GM23338 (cell line): Measurements from ENCODE around the gene ANTKMT. TPM values are rescaled to one million over a fixed set of nuclear protein-coding genes. Genes with fewer than 3 reads are reported as not detected.

Experiments
- ATAC-seq: fragments of 200-7000 bp; cut with Tn5 transposase; 3 replicates; pipeline ENCODE4 v1.9.1; 2020
- DNase-seq: peaks from one replicate; pipeline ENCODE4 v3.0.0-alpha.2; 2015; ENCODE audit warnings: low spot score
- H2AFZ ChIP-seq: fragments of 200-600 bp; sonication (generic); 2 replicates; pipeline ENCODE4 v1.8.0; 2016; ENCODE audit warnings: antibody characterized with exemption, mild to moderate bottlenecking, moderate library complexity
- H3F3A ChIP-seq: fragments of 200-600 bp; sonication (generic); replicated peaks from 2 replicates; pipeline ENCODE4 v1.8.0; 2017; ENCODE audit warnings: antibody characterized with exemption, mixed run types, low read depth
- H3K27ac ChIP-seq: fragments of 200-600 bp; sonication (generic); 2 replicates; pipeline ENCODE4 v1.6.1; 2016; ENCODE audit warnings: low read depth
- H3K27me3 ChIP-seq: fragments of 200-600 bp; sonication (generic); 2 replicates; pipeline ENCODE4 v1.8.0; 2016; ENCODE audit warnings: mild to moderate bottlenecking, mixed run types, moderate library complexity; ENCODE audit not compliant: insufficient read depth
- H3K36me3 ChIP-seq: fragments of 200-600 bp; sonication (generic); 2 replicates; pipeline ENCODE4 v1.8.0; 2016; ENCODE audit warnings: mild to moderate bottlenecking; ENCODE audit not compliant: insufficient read depth
- H3K4me1 ChIP-seq: fragments of 200-600 bp; sonication (generic); 2 replicates; pipeline ENCODE4 v1.8.0; 2016; ENCODE audit warnings: mild to moderate bottlenecking, moderate library complexity; ENCODE audit not compliant: insufficient read depth
- H3K4me2 ChIP-seq: fragments of 200-600 bp; sonication (generic); 2 replicates; pipeline ENCODE4 v1.7.1; 2017; ENCODE audit warnings: mixed run types
- H3K4me3 ChIP-seq: fragments of 200-600 bp; sonication (generic); 2 replicates; pipeline ENCODE4 v1.6.1; 2016; ENCODE audit warnings: mixed run types
- H3K79me2 ChIP-seq: fragments of 200-600 bp; sonication (generic); replicated peaks from 2 replicates; pipeline ENCODE4 v1.8.0; 2017; ENCODE audit warnings: mild to moderate bottlenecking; ENCODE audit not compliant: insufficient read depth
- H3K9me2 ChIP-seq: fragments of 200-600 bp; sonication (generic); 2 replicates; pipeline ENCODE4 v1.8.0; 2017; ENCODE audit not compliant: insufficient read depth
- H4K20me1 ChIP-seq: fragments of 200-600 bp; sonication (generic); replicated peaks from 2 replicates; pipeline ENCODE4 v1.8.0; 2017; ENCODE audit warnings: mild to moderate bottlenecking; ENCODE audit not compliant: insufficient read depth
- H3K27ac Mint-ChIP-seq: 2 replicates; pipeline ENCODE4 v1.8.0; 2020; ENCODE audit warnings: inconsistent platforms, mild to moderate bottlenecking, moderate library complexity, mixed read lengths
- H3K27me3 Mint-ChIP-seq: 3 replicates; pipeline ENCODE4 v1.8.0; 2022; ENCODE audit warnings: low read depth, mild to moderate bottlenecking, moderate library complexity, mixed read lengths, inconsistent platforms; ENCODE audit not compliant: insufficient read depth, poor library complexity
- H3K36me3 Mint-ChIP-seq: 3 replicates; pipeline ENCODE4 v1.8.0; 2021; ENCODE audit warnings: low read depth, mild to moderate bottlenecking, inconsistent platforms, moderate library complexity, mixed read lengths
- H3K4me1 Mint-ChIP-seq: 3 replicates; pipeline ENCODE4 v1.8.0; 2020; ENCODE audit warnings: mild to moderate bottlenecking, inconsistent platforms, mixed read lengths
- H3K4me3 Mint-ChIP-seq: 3 replicates; pipeline ENCODE4 v1.8.0; 2021; ENCODE audit warnings: moderate library complexity, mild to moderate bottlenecking, inconsistent platforms, mixed read lengths
- H3K9me3 Mint-ChIP-seq: 3 replicates; pipeline ENCODE4 v1.8.0; 2020; ENCODE audit warnings: moderate library complexity, mild to moderate bottlenecking, inconsistent platforms, mixed read lengths
- CREB1 ChIP-seq: fragments of 250-450 bp; sonication (Bioruptor Pico); IDR thresholded peaks from 2 replicates; pipeline ENCODE4 v1.5.0; 2020; ENCODE audit warnings: low read depth, mild to moderate bottlenecking, moderate library complexity
- CTCF ChIP-seq, 2 experiments: fragments of 200-600 bp in 1 of 2; sonication (generic) in 1 of 2; conservative IDR thresholded peaks; 2 replicates each; pipeline versions ENCODE4 v1.5.1 to v1.6.1; 2016 to 2017; ENCODE audit warnings: antibody characterized with exemption in 2 of 2, low read depth in 2 of 2, mild to moderate bottlenecking in 2 of 2, moderate library complexity in 1 of 2
- ETS1 ChIP-seq: IDR thresholded peaks from 2 replicates; pipeline ENCODE4 v1.6.1; 2016; ENCODE audit warnings: antibody characterized with exemption
- EZH2 ChIP-seq: fragments of 200-600 bp; sonication (generic); IDR thresholded peaks from one replicate; pipeline ENCODE4 v1.8.0; 2017; ENCODE audit warnings: antibody characterized with exemption, mild to moderate bottlenecking, low read depth; ENCODE audit not compliant: unreplicated experiment
- EZH2phosphoT487 ChIP-seq: fragments of 200-600 bp; sonication (generic); IDR thresholded peaks from one replicate; pipeline ENCODE4 v1.8.1; 2018; ENCODE audit warnings: antibody characterized with exemption; ENCODE audit not compliant: unreplicated experiment
- JUNB ChIP-seq: IDR thresholded peaks from one replicate; pipeline ENCODE4 v1.6.1; 2016; ENCODE audit warnings: antibody characterized with exemption; ENCODE audit not compliant: unreplicated experiment
- NANOG ChIP-seq: IDR thresholded peaks from 2 replicates; pipeline ENCODE4 v1.6.1; 2016; ENCODE audit warnings: antibody characterized with exemption, borderline replicate concordance
- POLR2AphosphoS5 ChIP-seq: IDR thresholded peaks from 2 replicates; pipeline ENCODE4 v1.6.1; 2016; ENCODE audit warnings: antibody characterized with exemption, low read depth
- REST ChIP-seq: IDR thresholded peaks from one replicate; pipeline ENCODE4 v1.6.1; 2018; ENCODE audit warnings: antibody characterized with exemption; ENCODE audit not compliant: unreplicated experiment
- STAT1 ChIP-seq: IDR thresholded peaks from one replicate; pipeline ENCODE4 v1.6.1; 2016; ENCODE audit warnings: antibody characterized with exemption; ENCODE audit not compliant: unreplicated experiment
- ZNF114 ChIP-seq: fragments of 250-450 bp; sonication (Bioruptor Pico); IDR thresholded peaks from 2 replicates; pipeline ENCODE4 v1.5.0; 2020; ENCODE audit warnings: mild to moderate bottlenecking, moderate library complexity
- ZNF331 ChIP-seq: fragments of 250-450 bp; sonication (Bioruptor Pico); IDR thresholded peaks from 2 replicates; pipeline ENCODE4 v1.5.0; 2020; ENCODE audit warnings: low read depth, mild to moderate bottlenecking, moderate library complexity
- ZNF462 ChIP-seq: fragments of 250-450 bp; sonication (Bioruptor Pico); IDR thresholded peaks from 2 replicates; pipeline ENCODE4 v1.5.0; 2020; ENCODE audit warnings: mild to moderate bottlenecking, moderate library complexity
- polyA plus RNA-seq: library from polyadenylated mRNA; unstranded; fragments of >200 nt; fragmentation: Nextera tagmentation; extraction: Ambion mirVana; gene quantifications from 2 replicates; pipeline ENCODE4 v1.2.1, GENCODE V29; 2016
- total RNA-seq: library from RNA; depleted of rRNA; stranded (reverse); fragments of >200 nt; shearing (Covaris generic); gene quantifications from 2 replicates; pipeline ENCODE4 v1.2.3, GENCODE V29; 2014

ANTKMT gene
- total and polyA plus RNA-seq, 2 experiments from 2014 or later, result 23.8 to 37.2 TPM

GRCh38 chr16:750485-750884 is 29.5 kb downstream of the ANTKMT start:
- Mint-ChIP-seq H3K4me3 (no peak overlapping the region), H3K27me3 (peaks cover 19% of the 10 kb centered on the region), H3K36me3 (no peaks in the 10 kb centered on the region), H3K4me1 (peaks cover 21% of the 10 kb centered on the region), H3K9me3 (no peaks in the 10 kb centered on the region; the same call in 2 of the 3 replicates), H3K27ac (no peak overlapping the region)
- H3K79me2 ChIP-seq, result no peaks in the 10 kb centered on the region
- no peak overlapping the region for H3K27ac ChIP-seq
- H3K27me3 ChIP-seq, result no peaks in the 10 kb centered on the region
- DNase-seq (no peak), ATAC-seq (no peak)
- 0 out of 2 replicates have a peak, but pooled peaks cover 5% of the 10 kb centered on the region for H3F3A ChIP-seq
- H3K9me2 ChIP-seq, result no peaks in the 10 kb centered on the region
- H4K20me1 ChIP-seq, result no peaks in the 10 kb centered on the region
- H2AFZ ChIP-seq, result no peak overlapping the region
- H3K4me1 ChIP-seq, result peaks cover 5% of the 10 kb centered on the region
- no peak overlapping the region for H3K4me2 ChIP-seq
- TF ChIP-seq CREB1, result no peak
- no peak for TF ChIP-seq NANOG
- TF ChIP-seq ETS1, result no peak
- no peak for TF ChIP-seq ZNF331 (CRISPR knock-in tag)
- TF ChIP-seq EZH2, result no peak
- TF ChIP-seq POLR2AphosphoS5, result no peak
- TF ChIP-seq ZNF114, result no peak
- no peak for TF ChIP-seq REST
- TF ChIP-seq EZH2phosphoT487, result no peak
- no peak for TF ChIP-seq STAT1
- no peak for TF ChIP-seq JUNB
- TF ChIP-seq ZNF462 (CRISPR knock-in tag), result no peak
- TF ChIP-seq CTCF (conservative IDR thresholded peaks at IDR 0.05; ENCODE audit: low read depth in 2 of 2), result no peak
- H3K4me3 ChIP-seq, result no peak overlapping the region
- no peaks in the 10 kb centered on the region for H3K36me3 ChIP-seq
